Hematopoietic multipotent progenitor cell treated with erythropoietin and hydrocortisone succinate and interleukin-3 and kit ligand, for 6 days (in vitro differentiated cells): ENCODE results near the gene TUNAR.
"Not testable (repeated sequence)": the region's sequence is repeated elsewhere in the genome, so short reads cannot be mapped to it uniquely, and the experiment has no call there.

ENCODE experiments used
- DNase-seq: peaks from one replicate; pipeline ENCODE4 v3.0.0-alpha.2; 2015

The TUNAR gene

DNA sequence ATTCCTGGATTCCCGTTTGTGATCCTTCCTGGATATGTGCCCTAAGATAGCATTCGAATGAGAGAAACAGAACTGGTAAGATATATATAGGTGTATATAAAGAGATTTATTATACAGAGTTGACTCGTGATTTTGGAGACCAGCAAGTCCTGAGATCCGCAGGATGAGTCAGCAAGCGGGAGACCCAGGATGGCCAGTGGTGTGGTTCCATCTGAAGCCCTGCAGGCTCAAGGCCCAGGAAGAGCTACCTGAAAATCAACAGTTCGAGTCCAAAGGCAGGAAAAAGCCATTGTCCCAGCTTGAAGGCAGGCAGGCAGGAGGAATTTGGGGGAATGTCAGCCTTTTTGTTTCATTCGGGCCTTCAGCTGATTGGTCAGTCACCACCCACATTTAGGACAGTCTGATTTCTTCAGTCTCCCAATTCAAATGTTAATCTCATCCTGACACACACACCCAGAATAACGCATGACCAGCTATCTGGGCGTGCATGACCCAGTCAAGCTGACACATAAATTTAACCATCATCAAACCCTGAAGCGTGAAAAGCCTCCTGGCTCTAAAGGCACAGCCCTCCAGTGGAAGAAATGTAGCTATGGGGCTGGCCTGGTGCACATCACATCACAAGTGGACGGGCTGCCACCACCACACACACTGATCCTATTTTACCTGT, 44.3 kb downstream of the TUNAR start:
- no peak for DNase-seq

- DNase-seq = no peak
Measured at GRCh38 chr14:95922080-95922479, 45.4 kb downstream of the TUNAR start.

GRCh38 chr14:95928751-95929150, 52.1 kb downstream of the TUNAR start:
- DNase-seq = no peak

DNA sequence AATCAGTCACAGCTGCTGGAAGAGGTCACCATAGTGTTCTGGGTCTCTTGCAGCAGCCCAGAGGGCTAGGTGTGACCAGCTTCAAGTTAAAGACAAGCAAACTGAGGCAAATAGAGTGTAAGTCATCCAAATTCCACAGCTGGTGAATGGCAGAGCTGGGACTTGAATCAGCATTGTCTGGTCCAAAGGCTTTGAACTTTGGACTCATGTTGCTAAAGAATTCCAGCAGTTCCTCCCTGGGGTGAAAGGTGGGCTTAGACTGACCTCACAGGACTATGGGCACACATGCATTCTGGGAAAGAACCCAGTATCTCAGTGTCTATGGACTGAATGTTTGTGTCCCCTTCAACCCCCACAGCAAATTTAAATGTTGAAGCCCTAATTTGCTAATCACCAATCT, 54.8 kb downstream of the TUNAR start:
- no peak for DNase-seq

DNA sequence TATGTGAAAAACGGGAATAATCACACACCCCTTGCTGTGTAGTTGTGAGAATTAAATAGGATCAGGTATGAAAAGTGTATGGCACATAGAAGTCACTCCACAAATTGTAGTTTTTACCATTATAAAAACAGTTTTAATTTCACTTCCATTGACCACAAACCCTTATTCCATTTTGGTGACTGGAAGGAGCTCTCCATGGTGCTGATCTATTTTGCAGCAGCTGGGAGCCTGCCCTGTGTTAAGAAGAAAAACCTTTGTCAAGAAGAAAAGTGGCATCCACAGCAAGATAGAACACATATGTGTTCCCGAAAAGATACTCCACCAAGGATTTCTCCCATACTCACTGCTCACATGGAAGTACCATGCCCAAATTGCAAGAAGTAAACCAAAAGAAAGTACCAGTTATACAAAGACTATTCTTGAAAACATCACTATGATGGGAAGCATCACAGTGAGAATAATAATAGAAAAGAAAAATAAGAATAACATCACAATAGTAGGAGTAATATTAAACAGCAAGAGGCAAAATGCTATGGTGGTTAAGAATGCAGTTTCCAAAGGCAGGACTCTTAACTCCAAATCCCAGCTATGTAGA, 58.7 kb downstream of the TUNAR start:
- DNase-seq = peak; percentile 57

DNA sequence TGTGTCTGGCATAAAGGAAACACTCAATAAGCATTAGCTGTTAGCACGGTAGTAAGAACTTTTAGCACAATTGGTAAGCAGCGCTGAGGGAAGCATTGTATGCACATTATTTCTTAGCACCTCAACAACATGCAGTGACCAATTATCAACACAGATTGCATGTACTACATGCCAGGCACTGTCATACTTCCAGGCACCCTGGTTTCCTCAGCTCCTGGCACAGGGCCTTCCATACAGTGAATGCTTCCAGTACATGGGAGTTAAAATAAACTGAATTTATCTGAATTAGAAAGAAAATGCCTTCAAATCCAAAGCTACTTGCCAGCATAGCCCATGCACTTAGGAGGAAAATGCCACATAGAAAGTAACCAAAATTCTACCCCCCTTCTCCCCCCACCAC, 59.4 kb downstream of the TUNAR start:
- DNase-seq = no peak

DNA sequence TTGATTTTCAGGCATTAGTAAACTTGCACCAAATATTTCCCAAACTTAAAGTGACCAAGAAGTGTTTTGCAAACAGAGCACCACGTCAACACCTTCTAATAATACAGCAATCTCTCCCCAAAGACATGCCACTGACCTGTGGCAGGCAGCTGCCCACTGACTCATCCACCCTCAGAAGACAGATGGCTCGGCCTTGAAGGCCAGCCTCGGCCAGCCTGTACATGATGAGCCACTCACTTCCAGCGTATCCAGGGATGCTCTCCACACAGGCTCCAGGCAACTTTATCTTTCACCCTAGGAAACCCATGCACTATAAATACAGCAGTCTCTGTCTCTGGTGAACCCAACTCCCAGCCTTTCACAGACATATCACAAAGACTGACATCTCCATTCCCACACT, 62.7 kb downstream of the TUNAR start:
- DNase-seq = no peak

- DNase-seq = no peak
Measured at GRCh38 chr14:95941897-95942296, 65.3 kb downstream of the TUNAR start.

DNA sequence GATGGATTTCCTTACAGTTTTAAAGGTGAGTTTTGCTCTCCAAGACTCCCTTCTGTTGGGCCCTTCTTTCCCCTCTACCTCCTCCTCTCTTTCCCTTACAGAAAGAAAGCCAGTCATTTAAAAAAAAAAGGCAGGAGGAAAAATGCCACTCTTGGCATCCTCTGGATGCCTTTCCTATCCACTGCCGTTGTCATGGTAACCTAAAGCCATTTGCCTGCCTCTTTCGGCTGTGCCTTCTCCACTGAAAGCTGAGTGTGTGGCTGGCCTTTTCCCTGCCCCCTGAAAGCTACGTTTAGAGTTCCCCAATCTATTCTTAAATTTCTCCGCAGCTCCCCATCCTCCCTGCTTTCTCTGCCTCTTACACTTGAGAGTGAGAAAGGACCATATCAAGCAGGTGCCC, 67.1 kb downstream of the TUNAR start:
- DNase-seq = no peak

- DNase-seq = no peak
Measured at GRCh38 chr14:95944462-95944861, 67.8 kb downstream of the TUNAR start.

GRCh38 chr14:95946867-95947266, 70.2 kb downstream of the TUNAR start:
- no peak for DNase-seq

DNA sequence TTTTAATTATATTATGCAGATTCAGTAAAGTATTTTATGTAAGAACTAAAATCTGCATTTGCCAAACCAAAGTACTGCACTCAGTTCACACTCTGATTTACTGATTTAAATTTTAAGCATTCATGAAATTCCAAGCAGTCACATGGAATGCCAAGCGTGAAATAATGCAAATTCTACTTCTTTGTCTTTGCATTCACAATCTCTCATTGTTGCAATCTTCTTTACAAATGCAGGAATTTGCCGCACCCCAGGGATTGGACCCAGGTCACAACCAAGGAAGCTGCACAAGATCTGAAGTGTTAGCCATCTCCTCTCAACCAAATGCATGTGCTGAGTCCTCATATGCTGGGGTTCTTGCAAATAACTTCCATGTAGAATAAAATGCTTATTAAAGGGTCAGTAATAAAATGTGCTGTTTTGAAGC, 71.9 kb downstream of the TUNAR start:
- no peak for DNase-seq

- DNase-seq = no peak
Measured at GRCh38 chr14:95951359-95951758, 74.7 kb downstream of the TUNAR start.

GRCh38 chr14:95953111-95953724, 76.6 kb downstream of the TUNAR start:
- peak; percentile 42 for DNase-seq

DNA sequence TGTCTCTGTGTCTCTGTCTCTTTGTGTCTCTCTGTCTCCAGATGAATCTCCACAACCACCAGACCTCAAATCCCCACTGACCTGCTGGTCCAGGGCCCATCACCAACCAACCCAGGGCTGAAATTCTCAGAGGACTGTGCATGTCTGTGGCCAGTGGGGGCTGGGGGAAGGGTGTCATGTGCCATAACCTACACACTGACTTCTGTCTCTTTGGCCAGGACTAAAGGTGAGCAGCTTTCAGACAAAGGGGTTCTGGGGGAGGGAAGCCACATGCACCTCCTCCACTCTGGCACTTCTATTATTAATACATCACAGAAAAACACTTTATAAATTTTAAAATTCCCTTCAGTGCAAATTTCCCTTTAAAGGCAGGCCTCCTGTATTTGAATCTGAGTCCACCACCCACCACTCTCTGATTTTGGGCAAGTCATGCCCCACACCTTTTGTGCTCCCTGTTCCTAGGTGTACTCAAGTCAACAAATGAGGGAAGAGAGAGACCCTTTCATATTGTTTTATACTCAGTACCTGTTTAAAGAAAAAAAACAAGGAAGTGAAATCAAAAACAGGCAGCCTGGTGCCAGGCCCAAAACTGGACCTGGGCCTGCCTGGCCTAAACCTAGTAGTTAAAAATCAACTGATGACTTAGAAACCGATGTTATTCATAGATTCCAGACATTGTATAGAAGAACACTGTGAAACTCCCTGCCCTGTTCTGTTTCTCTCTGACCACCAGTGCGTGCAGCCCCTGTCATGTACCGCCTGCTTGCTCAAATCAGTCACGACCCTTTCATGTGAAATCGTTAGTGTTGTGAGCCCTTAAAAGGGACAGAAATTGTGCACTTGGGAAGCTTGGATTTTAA, 80.2 kb downstream of the TUNAR start:
- no peak for DNase-seq

GRCh38 chr14:95958105-95958504, 81.5 kb downstream of the TUNAR start:
- no peak for DNase-seq

DNA sequence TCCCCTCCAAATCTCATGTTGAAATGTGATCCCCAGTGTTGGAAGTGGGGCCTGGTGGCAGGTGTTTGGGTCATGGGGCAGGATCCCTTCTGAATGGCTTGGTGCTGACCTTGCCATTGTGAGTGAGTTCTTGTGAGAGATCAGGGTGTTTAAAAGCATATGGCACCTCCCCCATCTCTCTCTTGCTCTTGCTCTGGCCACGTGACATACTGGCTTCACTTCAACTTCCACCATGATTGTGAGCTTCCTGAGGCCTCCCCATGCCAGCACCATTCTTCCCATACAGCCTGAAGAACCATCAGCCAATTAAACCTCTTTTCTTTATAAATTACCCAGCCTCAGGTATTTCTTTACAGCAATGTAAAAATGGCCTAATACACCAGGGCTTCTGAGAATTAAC, 82.7 kb downstream of the TUNAR start:
- no peak for DNase-seq

GRCh38 chr14:95961481-95961880, 84.8 kb downstream of the TUNAR start:
- DNase-seq = no peak

DNA sequence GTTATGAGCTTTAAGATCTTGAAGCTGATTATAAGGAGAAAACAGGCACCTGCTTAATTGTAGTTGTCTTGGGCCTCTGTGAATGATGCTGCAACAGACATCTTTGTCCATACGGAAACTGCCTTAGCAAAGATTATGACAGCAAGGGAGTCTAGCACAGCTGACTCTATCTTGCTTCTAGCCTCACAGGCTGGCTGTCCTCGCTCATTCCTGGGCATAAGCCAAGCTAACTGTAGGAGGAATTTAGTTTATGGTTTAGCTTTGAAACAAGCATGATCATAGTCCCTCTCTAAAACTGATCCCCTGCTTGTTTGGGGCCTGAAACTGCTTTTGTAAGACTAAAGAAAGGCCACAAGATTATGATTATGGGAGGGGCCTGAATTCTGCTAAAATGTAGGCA, 88.3 kb downstream of the TUNAR start:
- no peak for DNase-seq

- DNase-seq = not testable (repeated sequence)
Measured at GRCh38 chr14:95968048-95968447, 91.4 kb downstream of the TUNAR start.
